HL-60 (cell line): ENCODE data around the gene KRT4.

Experiments
- CTCF ChIP-seq: IDR thresholded peaks from one replicate; pipeline ENCODE4 v1.5.1; 2011; ENCODE audit warnings: low read length, control low read depth, inconsistent platforms; ENCODE audit not compliant: insufficient read depth
- GABPA ChIP-seq: IDR thresholded peaks from 2 replicates; pipeline ENCODE4 v1.6.1; 2012; ENCODE audit warnings: low read depth

- no peak for TF ChIP-seq CTCF
- TF ChIP-seq GABPA, result no peak
Observed at GRCh38 chr12:52789637-52790426, 24.1 kb downstream of the KRT4 start.
